Sciatic nerve (tissue), 2 donors: ENCODE data around the gene LRGUK. TPM values are rescaled to one million over a fixed set of nuclear protein-coding genes. Genes with fewer than 3 reads are reported as not detected.

Source experiments
- ATAC-seq: fragments of 200-7000 bp; cut with Tn5 transposase; one replicate; pipeline ENCODE4 v1.9.1; 2020; ENCODE audit warnings: mild to moderate bottlenecking, moderate library complexity
- DNase-seq: peaks from one replicate; pipeline ENCODE4 v3.0.0-alpha.2; 2020; ENCODE audit warnings: low spot score
- intact Hi-C: fragments of 100-400 bp; cut with DNase I; formaldehyde crosslinking; loops from one replicate; pipeline ENCODE4 v1.14.2; 2022
- total RNA-seq: library from RNA; stranded (reverse); fragmentation: NEBNext Ultra II Directional; extraction: Animal tissue kit (Norgen Biotek cat#: 25700); gene quantifications from one replicate; pipeline ENCODE4 v1.2.1, GENCODE V29; 2021
- donor health status: DM: no; HTN: no; CAD: no.
- donor health status: DM: no; HTN: no; CAD: no.

LRGUK gene
- total RNA-seq, 1 donor from 2014 or later = 0.76 TPM

DNA sequence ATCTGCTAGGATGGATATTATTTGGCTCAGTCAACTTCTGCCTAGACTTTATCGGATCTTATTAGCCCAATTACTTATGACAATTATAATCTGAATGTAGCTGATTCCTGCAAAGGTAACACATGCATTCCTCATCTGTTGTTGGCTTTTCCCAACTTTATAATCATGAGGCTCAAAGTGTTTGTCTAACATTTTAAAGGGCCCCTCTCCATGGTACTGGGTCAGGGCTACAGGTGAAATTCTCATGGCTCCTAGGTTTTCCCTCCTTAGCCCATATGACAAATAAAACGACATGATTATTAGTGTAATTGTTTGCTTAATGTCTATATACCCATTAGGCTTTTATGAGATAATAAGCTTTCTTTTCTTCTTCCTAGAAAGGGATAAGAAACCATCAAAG is 4.2 kb upstream of the LRGUK start:
- no peak for DNase-seq
- intact Hi-C loops = no loop called here
- ATAC-seq = no peak

DNA sequence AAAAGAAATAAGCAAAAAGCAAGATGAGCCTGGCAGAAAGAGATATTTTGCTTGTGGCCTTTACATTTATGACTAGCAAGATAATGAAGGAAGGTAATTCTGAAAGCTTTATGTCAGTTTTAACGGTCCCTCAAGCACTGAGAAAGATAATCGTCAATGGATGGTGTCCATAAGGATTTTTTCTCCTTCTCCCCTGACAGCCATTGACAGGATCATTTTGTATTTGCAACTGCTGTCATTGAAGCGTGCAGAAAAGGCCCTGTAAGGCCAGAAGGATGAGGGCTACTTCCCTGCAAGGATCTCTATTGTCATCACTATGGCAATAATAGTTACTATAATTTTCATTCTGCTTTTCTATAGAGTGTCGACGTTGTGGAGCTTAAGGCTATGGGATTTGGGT is 994 bp upstream of the LRGUK start:
- no peak for ATAC-seq
- intact Hi-C loops = no loop called here
- DNase-seq = no peak

DNA sequence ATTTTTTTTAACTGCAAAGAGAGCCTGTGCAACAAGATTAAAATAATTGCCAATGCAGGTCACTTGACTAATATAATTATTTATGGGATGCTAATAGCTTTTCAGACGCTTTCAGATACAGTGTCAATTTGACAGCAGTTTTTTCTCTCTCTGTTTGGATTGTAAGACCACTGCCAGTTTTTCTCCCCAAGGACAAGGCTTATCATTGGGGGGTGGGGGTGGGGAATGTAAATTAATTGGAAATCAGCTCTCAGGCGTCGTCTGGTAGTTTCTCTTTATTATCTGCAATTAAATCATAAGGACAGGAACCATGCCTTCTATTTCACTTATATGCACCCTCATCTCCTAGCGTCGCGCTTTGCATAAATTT is 559 bp upstream of the LRGUK start:
- ATAC-seq (no peak), DNase-seq (no peak)
- intact Hi-C loops = no loop called here

- ATAC-seq (no peak), DNase-seq (no peak)
- intact Hi-C loops = no loop called here
Measured at GRCh38 chr7:134128829-134129228, 1.7 kb downstream of the LRGUK start.

GRCh38 chr7:134129856-134130523 is 2.9 kb downstream of the LRGUK start:
- no peak for DNase-seq
- ATAC-seq = no peak
- intact Hi-C loops = no loop called here

- no peak for DNase-seq
- intact Hi-C loops = no loop called here
- no peak for ATAC-seq
Measured at GRCh38 chr7:134134004-134134403, 6.9 kb downstream of the LRGUK start.

DNA sequence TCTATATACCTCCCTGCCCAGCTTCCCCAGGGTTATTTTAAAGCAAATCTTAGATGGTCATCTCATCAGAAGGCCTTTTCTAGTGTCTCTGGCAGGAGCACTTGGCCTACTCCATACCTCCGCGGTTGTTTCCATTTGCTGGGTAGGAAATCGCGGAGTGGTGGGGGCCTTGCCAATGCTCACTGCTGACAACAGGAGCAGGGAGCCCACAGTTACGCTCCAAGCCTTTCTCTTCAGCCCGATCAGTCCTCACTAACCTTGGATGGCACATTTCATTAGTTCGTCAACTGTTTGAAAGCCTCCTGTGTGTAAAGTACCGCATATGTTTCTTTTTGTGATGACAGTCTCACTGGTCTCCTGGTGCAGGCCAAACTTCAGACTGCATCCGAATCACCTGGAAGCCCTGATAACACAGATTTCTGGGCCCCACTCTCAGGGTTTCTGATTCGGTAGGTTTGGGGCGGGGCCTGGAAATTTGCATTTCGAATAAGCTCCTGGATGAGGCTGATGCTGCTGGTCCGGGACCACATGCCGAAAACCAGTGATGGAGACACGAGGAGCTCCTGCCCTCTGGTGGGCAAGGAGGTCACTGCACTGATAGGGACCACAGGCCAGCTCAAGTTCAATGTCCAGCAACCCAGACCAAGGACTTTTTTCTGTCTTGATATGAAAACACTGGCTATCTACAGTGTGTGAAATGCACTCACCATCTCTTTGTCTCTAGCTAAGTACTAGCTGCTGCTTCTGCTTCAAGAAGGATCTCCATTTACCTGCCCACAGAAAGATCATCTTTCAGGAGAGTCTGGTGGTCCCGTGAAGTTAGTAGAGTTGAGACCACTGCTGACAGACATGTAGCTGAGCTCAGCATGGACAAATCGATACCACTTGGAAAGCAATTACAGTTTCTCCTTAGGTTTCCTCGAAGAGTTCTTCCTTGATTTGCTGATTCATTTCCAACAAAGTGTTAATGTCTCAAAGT is 14.0 kb downstream of the LRGUK start:
- peak; percentile 83 for ATAC-seq
- DNase-seq = peak; percentile 83
- intact Hi-C loops = loop anchor here (5.0 kb wide), 1 partner anchor 281 kb away; no protein-coding TSS in a partner anchor

- intact Hi-C loops = loop anchor here (5.0 kb wide), 1 partner anchor 280 kb away; no protein-coding TSS in a partner anchor
- ATAC-seq = no peak
- no peak for DNase-seq
Measured at GRCh38 chr7:134141868-134142264, 14.7 kb downstream of the LRGUK start.

- intact Hi-C loops = no loop called here
- DNase-seq (no peak), ATAC-seq (no peak)
Measured at GRCh38 chr7:134153493-134154136, 26.5 kb downstream of the LRGUK start.

- ATAC-seq (no peak), DNase-seq (no peak)
- intact Hi-C loops = no loop called here
Measured at GRCh38 chr7:134154581-134155130, 27.5 kb downstream of the LRGUK start.

- ATAC-seq = no peak
- intact Hi-C loops = no loop called here
- DNase-seq = no peak
Measured at GRCh38 chr7:134155206-134155605, 28.1 kb downstream of the LRGUK start.

DNA sequence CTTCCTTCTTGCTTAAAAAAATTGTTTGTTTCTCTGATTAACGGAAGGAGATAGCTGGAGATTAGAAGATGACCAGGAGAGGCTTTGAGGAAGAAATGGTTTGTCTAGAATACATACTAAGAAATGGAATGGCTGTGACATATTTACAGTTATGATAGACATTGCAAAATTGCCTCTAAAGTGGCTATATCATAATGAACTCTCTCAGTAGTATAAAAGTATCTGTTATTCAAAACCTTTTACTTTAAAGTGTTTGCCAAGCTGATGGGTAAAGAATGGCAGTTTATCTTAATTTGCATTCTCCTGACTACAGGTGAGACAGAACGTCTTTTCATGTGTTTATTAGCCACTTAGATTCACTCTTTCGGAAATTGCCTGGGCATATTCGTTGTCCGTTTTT is 28.7 kb downstream of the LRGUK start:
- ATAC-seq (no peak), DNase-seq (no peak)
- intact Hi-C loops = no loop called here

GRCh38 chr7:134165252-134165651 is 38.1 kb downstream of the LRGUK start:
- DNase-seq (no peak), ATAC-seq (no peak)
- intact Hi-C loops = no loop called here

DNA sequence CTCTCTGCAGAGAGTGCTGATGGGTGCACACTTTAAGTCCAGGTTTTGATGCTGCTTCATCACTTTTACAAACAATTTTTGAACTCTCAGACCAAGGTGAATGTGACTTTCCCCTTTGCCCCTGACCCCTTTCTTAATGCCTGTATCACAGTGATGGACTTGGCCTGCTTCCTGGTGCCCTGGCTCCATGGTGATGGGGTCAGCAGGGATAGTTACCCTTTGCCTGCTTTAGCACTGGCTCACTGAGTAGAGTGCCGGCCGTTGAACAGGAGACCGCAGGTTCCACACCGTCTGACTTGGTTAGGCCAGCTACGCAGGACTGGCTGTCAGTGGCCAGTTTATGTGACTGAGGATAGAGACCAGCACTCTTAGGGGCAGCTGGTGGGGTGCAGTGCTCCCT is 40.1 kb downstream of the LRGUK start:
- no peak for ATAC-seq
- intact Hi-C loops = no loop called here
- DNase-seq = no peak

DNA sequence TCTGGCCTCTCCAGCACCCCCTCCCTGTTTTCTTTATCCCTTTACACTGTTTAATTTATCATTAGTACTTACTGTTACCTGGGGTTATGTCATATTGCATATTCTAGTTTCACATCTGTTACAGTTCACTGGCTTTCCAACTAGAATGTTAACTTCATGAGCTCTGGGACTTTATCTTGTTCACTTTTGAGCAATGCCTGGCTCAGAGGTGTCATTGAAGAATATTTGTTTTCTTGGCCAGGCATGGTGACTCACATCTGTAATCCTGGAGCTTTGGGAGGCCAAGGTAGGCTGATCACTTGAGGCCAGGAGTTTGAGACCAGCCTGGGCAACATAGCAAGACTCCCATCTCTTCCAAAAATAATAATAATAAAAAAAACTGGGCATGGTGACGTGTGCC is 40.7 kb downstream of the LRGUK start:
- DNase-seq (no peak), ATAC-seq (no peak)
- intact Hi-C loops = no loop called here

DNA sequence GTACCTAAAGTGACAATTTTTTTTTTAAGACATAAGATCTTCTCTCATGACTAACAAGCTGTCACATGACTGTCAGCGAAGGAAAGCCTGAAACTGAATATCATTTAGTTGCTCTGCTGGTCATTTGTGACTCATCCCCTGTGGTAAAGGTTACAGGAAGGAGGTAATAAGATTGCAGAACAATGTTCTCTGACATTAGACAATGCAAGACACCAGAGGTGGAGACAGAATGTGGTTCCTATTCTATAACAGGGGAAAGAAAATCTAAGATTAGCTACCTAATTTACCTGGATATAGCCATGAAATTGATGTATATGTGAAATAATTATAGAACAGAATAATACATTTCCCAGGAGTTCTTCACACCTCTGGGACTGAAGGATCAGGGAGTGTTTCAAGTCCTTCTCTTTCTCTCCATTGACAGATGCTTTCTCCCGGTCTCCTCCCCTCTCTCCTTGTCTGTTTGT is 47.7 kb downstream of the LRGUK start:
- DNase-seq = no peak
- ATAC-seq = no peak
- intact Hi-C loops = no loop called here

GRCh38 chr7:134175334-134176036 is 48.3 kb downstream of the LRGUK start:
- DNase-seq = no peak
- intact Hi-C loops = no loop called here
- no peak for ATAC-seq

DNA sequence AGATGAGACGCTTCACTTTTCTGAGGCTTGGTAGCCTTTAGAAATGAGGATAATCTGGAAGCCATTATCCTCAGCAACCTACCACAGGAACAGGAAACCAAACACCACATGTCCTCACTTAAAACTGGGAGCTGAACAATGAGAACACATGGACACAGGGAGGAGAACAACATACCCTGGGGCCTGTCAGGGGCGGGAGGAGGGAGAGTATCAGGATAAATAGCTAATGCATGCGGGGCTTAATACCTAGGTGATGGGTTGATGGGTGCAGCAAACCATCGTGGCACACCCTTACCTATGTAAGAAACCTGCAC is 48.9 kb downstream of the LRGUK start:
- no peak for ATAC-seq
- DNase-seq = no peak
- intact Hi-C loops = no loop called here
